Measurements from ENCODE around the gene SFXN4.

The SFXN4 gene, protein sequence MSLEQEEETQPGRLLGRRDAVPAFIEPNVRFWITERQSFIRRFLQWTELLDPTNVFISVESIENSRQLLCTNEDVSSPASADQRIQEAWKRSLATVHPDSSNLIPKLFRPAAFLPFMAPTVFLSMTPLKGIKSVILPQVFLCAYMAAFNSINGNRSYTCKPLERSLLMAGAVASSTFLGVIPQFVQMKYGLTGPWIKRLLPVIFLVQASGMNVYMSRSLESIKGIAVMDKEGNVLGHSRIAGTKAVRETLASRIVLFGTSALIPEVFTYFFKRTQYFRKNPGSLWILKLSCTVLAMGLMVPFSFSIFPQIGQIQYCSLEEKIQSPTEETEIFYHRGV

DNA sequence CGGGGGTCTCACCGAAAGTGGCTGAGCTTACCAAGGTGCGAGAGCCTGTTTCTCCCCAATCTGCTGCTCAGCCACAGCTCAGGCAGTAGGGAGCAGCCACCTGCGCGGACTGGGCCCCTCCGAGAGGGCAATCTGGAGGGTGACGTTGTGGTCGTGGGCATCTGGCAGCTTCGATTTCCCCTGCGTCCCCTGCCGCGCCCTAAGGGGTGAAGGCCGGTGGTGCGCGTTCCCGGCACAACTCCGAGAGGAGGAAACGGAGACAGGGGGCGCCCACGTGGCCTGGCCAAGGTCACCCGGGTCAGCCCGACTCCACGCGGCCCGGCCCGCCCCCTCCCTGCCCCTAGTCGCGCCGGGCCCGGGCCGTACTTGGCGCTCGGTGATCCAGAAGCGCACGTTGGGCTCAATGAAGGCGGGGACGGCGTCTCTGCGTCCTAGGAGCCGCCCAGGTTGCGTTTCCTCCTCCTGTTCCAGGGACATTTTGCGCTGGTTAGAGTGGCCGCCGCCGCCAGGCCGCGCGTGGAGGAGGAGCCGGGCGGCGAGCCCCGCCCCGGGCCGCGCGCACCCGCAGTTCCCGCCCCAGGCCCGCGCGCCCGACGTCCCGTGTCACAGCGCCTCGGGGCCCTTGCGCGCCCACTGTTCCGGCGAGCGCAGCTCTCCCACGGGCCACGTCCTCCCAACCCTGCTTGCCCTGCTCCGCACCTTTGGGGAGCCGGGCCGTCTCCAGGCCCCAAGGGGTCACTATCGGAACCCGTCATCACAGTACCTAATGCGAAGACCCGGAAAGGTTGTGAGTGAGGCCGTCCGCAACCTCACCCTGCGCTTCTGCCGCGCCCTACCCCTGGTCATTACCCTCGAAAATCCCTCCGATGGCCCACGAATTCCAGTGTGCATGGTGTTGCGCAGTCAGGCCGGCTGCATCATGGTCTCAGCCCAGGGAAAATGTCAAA lies at the start of gene SFXN4:
SFXN4 (minus strand) TSS at position 544 of the 947 bp plus-strand sequence; CDS start at position 477, 67 bp downstream.
- no peak for FAIRE-seq

DNA sequence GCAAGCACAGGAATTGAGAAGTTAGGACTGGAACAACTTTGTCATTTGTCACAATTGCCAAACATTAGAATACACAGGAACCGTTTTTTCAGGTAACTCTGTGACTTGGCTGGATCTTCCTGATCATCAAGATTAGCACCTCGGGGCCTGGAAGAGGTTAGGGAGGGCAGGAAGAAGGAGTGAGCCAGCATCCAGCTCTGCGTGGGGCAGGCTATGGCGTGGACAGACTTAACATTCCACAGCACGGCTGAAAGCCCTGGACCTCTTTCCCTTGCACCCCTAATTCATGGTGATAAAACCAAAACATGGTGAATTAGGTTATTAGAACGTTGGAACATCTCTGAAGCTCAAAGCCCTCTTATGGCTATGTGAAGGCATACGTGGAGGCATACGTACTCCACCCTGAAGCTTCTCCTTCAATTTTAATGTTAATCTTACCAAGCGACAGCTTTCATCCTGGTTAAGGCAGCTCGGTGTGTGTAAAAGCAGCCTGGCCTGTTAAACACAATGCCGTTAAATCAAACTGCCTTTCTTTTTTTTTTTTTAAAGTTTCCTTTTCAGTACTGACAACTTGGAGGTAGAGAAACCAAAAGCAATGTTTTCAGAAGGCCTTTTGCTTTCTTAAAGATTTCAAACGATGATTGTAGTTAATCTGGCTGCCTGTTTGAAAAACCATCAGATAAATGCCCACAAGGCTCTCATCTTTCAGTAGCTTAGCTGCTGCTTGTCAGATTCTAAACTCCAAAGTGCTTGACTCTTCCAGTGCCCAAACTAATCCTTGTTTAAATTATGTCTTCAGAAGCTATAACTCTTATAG lies 46.3 kb upstream of the SFXN4 start:
- no peak for FAIRE-seq

- FAIRE-seq: no peak
Observed at GRCh38 chr10:119211176-119211575, 45.7 kb upstream of the SFXN4 start.

GRCh38 chr10:119210633-119211032 lies 45.1 kb upstream of the SFXN4 start:
- FAIRE-seq: no peak

DNA sequence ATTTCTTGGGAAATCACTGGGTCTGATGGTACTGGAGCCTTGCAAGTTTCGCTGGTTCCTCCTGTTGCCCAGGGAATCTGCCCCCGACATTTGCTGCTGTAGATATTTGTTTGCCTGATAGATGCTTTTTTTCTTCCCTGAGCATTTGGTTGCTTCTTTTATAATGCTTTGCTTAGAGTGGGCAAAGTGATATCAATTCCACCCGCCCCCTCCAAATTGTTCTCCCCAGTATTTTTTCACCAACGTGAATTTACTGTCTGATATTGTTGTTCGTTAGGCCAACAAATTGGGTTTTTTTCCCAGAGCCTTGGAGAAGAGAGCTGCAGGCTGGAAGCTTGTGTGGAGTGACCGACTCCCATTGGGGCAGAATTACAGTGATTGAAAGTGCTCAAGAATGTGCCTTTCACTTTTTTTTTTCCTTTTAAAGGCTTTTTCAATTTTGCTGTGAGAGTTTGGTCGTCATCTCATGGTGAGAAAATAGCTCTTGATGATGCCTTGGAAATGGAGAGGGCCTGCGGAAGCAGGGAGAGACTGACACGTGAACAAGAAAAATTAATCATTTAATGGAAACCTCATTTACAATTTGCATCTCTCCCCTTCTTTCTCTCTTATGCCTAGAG lies 44.3 kb upstream of the SFXN4 start:
- no peak for FAIRE-seq

- no peak for FAIRE-seq
Observed at GRCh38 chr10:119209035-119209735, 43.7 kb upstream of the SFXN4 start.

GRCh38 chr10:119208553-119208940 lies 43.0 kb upstream of the SFXN4 start:
- FAIRE-seq: no peak

DNA sequence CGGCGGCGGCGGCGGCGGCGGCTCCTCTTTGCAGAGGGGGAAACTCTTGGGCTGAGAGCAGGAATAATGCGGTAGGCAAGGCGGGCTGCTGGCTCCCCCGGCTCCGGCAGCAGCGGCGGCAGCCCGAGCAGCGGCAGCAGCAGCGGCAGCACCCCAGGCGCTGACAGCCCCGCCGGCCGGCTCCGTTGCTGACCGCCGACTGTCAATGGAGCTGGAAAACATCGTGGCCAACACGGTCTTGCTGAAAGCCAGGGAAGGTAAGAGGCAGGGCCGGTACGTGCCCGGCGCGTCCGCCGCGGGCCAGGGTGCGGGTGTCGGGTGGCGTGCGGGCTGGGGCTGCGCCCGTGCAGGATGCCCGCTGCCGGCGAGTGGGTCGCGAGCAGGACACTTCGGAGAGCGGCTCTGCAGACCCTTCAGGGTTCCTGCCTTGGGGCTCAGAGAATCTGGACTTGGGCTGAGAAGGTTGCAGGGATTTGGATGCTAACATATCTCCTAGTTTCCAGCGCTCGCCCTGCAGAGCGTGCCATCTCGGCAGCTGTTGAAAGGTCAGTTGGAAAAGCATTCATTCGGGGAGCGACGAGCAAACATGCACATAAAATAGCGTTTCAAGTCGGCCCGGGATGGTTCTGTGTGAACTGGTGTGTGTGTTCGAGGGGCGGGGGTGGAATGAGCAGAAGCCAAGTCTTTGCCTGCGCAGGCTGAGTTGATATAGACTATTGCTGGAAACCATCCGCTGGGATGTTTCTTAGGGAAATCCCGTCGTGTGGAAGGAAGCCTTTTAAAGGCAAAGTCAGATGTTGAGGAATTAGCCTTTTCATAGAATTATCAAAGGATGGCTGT lies 42.4 kb upstream of the SFXN4 start:
- FAIRE-seq: no peak

- FAIRE-seq: no peak
Observed at GRCh38 chr10:119207366-119207666, 41.8 kb upstream of the SFXN4 start, which contains the start of gene GRK5. Gene GRK5, plus strand, starts transcription at chr10:119207571. Its CDS starts 347 bp downstream, at chr10:119207918.

GRCh38 chr10:119206603-119207365 lies 41.3 kb upstream of the SFXN4 start:
- FAIRE-seq: no peak

DNA sequence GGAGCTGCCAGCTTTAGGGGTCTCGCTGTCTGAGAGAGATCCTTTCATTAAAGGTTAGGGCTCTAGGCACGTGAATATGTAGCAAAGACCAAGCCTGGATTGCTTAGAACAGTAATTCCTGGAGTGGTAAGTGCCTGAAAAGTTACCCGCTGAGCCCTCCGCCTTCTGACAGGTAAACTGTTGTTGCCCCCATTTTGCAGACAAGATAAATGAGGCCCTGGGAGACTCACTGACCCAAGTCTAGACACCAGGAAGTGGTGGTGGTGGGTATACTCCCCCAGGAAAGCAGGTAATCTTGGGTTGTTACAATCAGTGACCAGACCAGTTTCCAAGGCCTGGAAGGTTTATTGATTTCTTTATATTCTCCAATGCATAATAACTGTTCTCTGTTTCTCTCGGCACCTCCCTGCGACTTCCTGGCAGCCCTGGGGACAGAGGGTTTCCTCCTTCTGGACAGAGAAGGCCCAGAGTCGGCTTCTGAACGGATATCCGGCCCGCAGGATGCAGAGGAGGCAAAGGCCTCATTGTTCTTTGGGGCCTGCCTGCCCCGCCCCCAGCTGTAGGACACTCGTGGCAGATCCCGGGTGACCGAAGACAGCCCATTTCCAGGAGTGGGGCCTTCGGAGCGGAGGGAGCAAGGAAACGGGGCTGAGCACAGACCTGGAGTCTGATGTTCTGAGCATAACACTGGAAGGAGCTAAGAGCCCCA lies 40.5 kb upstream of the SFXN4 start:
- no peak for FAIRE-seq

GRCh38 chr10:119203006-119203405 lies 37.5 kb upstream of the SFXN4 start:
- no peak for FAIRE-seq

- FAIRE-seq: no peak
Observed at GRCh38 chr10:119201233-119201632, 35.7 kb upstream of the SFXN4 start.

- peak; percentile 57 for FAIRE-seq
Observed at GRCh38 chr10:119199231-119199992, 33.9 kb upstream of the SFXN4 start.

GRCh38 chr10:119198438-119198837 lies 32.9 kb upstream of the SFXN4 start:
- no peak for FAIRE-seq

GRCh38 chr10:119197921-119198320 lies 32.4 kb upstream of the SFXN4 start:
- no peak for FAIRE-seq

- FAIRE-seq: no peak
Observed at GRCh38 chr10:119191881-119192280, 26.4 kb upstream of the SFXN4 start.

DNA sequence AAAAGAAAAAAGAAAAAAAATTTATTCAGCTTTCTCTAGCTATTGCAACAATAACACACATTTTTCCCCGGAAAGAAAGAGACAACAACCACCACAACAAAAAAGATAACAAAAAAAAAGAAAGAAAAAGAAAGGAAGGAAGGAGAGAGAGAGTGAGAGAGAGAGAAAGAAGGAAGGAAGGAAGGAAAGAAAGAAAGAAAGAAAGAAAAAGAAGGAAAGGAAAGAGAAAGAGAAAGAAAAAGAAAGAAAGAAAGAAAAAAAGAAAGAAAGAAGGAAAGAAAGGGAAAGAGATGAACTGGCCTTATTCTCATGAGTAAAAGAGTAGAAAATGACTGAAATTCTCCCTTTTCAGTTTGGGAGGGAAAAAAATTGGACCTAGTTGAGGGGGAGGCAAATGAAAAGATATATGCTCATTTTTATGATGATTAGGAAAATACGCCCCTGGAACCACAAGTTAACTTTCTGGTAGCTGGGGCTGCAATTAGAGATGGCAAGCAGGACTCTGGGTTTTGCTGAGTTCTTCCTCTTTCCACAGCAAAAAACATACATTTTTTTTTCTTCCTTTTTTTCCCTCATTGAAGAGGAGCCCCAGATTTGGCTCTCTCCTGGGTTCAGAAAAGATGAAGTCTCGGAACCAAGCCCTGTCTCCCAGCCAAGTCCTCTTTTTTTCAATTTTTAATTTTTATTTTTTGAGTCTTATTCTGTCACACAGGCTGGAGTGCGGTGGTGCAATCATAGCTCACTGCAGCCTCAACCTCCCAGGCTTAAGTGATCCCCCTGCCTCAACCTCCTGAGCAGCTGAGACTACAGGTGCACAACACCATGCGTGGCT lies 25.7 kb upstream of the SFXN4 start:
- FAIRE-seq: no peak

Measured in G401.6 (cell line).